Liver (tissue), 3 donors: Measurements from ENCODE around the gene SERINC3.

ENCODE experiments used
- EGR1 ChIP-seq, 2 donors: IDR thresholded peaks; 2 replicates each; pipeline ENCODE4 v1.6.1; 2016 to 2018; ENCODE audit warnings: antibody characterized with exemption in 2 of 2, low read depth in 2 of 2
- GABPA ChIP-seq, 2 donors: IDR thresholded peaks in 1 of 2; conservative IDR thresholded peaks in 1 of 2; 2 replicates each; pipeline ENCODE4 v1.6.1; 2016; ENCODE audit warnings: antibody characterized with exemption in 2 of 2, mild to moderate bottlenecking in 1 of 2, moderate library complexity in 1 of 2
- JUND ChIP-seq, 2 donors: IDR thresholded peaks; 2 replicates each; pipeline ENCODE4 v1.6.1; 2016; ENCODE audit warnings: antibody characterized with exemption in 2 of 2
- NR2F2 ChIP-seq: IDR thresholded peaks from 2 replicates; pipeline ENCODE4 v1.6.1; 2016; ENCODE audit warnings: antibody characterized with exemption
- RAD21 ChIP-seq, 2 donors: IDR thresholded peaks; 2 replicates each; pipeline ENCODE4 v1.6.1; 2016; ENCODE audit warnings: antibody characterized with exemption in 2 of 2, mild to moderate bottlenecking in 2 of 2
- RXRA ChIP-seq, 2 donors: IDR thresholded peaks; 2 replicates each; pipeline ENCODE4 v1.6.1; 2017 to 2018; ENCODE audit warnings: antibody characterized with exemption in 2 of 2, mild to moderate bottlenecking in 1 of 2
- TAF1 ChIP-seq: conservative IDR thresholded peaks from 2 replicates; pipeline ENCODE4 v1.6.1; 2016; ENCODE audit warnings: antibody characterized with exemption, mild to moderate bottlenecking
- YY1 ChIP-seq: IDR thresholded peaks from 2 replicates; pipeline ENCODE4 v1.6.1; 2016; ENCODE audit warnings: antibody characterized with exemption, mild to moderate bottlenecking
- TF ChIP-seq, protein P1 (sequence below): IDR thresholded peaks from 2 replicates; pipeline ENCODE4 v1.6.1; 2016; ENCODE audit warnings: antibody characterized with exemption
- TF ChIP-seq, protein P2 (sequence below): fragments of 150-350 bp; IDR thresholded peaks from 2 replicates; pipeline ENCODE4 v1.5.1; 2017; ENCODE audit warnings: improper control_type of control experiment, low read depth, low read length; ENCODE audit not compliant: missing input control
- TF ChIP-seq, protein P3 (sequence below): IDR thresholded peaks from 2 replicates; pipeline ENCODE4 v1.6.1; 2016; ENCODE audit warnings: antibody characterized with exemption
- TF ChIP-seq, protein P4 (sequence below): IDR thresholded peaks from 2 replicates; pipeline ENCODE4 v1.6.1; 2016; ENCODE audit warnings: antibody characterized with exemption
- donor health status: healthy.
- donor health status: healthy.

DNA sequence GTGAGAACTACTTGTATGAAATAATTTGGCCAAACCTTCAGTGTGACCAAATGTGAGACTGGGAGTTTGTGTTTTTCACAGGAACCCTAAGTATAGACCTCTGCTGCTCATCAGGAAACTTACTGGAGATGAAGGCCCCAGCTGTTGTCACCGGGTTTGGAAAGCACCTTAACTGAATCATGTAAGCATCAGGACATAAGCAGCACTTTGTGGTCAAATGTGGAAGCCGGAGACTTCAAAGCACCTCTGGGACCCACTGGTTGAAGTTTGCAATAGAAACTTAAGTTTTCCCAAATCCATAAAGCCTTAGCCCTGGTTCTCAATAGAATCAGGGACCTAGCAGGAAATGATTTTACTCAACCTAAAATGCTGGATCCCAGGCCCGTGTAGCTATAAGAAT is 31.9 kb downstream of the SERINC3 start:
- TF ChIP-seq, protein P1, sequence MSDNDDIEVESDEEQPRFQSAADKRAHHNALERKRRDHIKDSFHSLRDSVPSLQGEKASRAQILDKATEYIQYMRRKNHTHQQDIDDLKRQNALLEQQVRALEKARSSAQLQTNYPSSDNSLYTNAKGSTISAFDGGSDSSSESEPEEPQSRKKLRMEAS = no peak
- TF ChIP-seq, protein P2, sequence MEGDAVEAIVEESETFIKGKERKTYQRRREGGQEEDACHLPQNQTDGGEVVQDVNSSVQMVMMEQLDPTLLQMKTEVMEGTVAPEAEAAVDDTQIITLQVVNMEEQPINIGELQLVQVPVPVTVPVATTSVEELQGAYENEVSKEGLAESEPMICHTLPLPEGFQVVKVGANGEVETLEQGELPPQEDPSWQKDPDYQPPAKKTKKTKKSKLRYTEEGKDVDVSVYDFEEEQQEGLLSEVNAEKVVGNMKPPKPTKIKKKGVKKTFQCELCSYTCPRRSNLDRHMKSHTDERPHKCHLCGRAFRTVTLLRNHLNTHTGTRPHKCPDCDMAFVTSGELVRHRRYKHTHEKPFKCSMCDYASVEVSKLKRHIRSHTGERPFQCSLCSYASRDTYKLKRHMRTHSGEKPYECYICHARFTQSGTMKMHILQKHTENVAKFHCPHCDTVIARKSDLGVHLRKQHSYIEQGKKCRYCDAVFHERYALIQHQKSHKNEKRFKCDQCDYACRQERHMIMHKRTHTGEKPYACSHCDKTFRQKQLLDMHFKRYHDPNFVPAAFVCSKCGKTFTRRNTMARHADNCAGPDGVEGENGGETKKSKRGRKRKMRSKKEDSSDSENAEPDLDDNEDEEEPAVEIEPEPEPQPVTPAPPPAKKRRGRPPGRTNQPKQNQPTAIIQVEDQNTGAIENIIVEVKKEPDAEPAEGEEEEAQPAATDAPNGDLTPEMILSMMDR = no peak
- no peak for TF ChIP-seq GABPA (IDR thresholded peaks at IDR 0.05 in 1 of 2, conservative IDR thresholded peaks at IDR 0.05 in 1 of 2)
- TF ChIP-seq RXRA (IDR thresholded peaks at IDR 0.05) = no peak
- TF ChIP-seq, protein P3, sequence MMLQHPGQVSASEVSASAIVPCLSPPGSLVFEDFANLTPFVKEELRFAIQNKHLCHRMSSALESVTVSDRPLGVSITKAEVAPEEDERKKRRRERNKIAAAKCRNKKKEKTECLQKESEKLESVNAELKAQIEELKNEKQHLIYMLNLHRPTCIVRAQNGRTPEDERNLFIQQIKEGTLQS = no peak
- TF ChIP-seq TAF1 = no peak
- no peak for TF ChIP-seq YY1
- TF ChIP-seq EGR1 (IDR thresholded peaks at IDR 0.05; ENCODE audit: low read depth in 2 of 2) = no peak
- no peak for TF ChIP-seq JUND (IDR thresholded peaks at IDR 0.05)
- TF ChIP-seq NR2F2 = no peak
- TF ChIP-seq, protein P4, sequence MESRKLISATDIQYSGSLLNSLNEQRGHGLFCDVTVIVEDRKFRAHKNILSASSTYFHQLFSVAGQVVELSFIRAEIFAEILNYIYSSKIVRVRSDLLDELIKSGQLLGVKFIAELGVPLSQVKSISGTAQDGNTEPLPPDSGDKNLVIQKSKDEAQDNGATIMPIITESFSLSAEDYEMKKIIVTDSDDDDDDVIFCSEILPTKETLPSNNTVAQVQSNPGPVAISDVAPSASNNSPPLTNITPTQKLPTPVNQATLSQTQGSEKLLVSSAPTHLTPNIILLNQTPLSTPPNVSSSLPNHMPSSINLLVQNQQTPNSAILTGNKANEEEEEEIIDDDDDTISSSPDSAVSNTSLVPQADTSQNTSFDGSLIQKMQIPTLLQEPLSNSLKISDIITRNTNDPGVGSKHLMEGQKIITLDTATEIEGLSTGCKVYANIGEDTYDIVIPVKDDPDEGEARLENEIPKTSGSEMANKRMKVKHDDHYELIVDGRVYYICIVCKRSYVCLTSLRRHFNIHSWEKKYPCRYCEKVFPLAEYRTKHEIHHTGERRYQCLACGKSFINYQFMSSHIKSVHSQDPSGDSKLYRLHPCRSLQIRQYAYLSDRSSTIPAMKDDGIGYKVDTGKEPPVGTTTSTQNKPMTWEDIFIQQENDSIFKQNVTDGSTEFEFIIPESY = no peak
- no peak for TF ChIP-seq RAD21 (IDR thresholded peaks at IDR 0.05)
